Measurements from ENCODE around the gene RUFY4.
"Not testable (repeated sequence)": the region's sequence is repeated elsewhere in the genome, so short reads cannot be mapped to it uniquely, and the experiment has no call there.

Gene RUFY4

DNA sequence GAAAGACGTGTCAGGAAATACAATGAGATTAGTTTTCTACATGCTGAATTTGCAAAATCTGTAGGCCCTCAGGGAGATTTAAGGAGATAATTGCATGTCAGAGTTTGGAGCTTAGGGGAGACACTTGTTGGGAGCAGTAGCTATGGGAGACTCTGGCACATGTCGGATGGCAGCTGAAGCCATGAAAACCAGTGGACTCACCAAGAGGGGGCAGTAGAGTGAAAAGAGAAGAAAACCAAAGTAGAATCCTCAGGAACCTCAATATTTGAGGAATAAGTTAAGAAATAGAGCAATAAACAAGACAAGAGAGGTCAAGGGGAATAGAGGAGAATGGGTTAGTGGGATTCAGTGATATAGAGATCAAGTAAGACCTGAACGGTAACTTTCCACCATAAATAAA lies 24.8 kb downstream of the RUFY4 start:
- DNase-seq = no peak

DNA sequence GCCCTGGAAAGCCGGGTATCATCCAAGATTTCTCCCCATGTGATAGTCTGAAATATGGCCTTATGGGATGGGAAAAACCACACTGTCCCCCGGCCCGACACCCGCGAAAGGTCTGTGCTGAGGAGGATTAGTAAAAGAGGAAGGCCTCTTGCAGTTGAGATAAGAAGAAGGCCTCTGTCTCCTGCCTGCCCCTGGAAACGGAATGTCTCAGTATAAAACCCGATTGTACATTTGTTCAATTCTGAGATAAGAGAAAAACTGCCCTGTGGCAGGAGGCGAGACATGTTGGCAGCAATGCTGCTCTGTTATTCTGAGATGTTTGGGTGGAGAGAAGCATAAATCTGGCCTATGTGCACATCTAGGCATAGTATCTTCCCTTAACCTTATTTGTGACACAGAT lies 26.8 kb downstream of the RUFY4 start:
- no peak for DNase-seq

DNA sequence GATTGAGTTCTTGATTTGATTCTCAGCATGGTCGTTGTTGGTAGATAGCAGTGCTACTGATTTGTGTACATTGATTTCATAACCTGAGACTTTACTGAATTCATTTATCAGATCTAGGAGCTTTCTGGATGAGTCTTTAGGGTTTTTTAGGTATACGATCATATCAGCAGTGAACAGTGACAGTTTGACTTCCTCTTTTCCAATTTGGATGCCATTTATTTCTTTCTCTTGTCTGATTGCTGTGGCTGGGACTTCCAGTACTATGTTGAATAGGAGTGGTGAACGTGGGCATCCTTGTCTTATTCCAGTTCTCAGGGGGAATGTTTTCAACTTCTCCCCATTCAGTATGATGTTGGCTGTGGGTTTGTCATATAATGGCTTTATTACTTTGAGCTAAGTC lies 28.9 kb downstream of the RUFY4 start:
- no peak for DNase-seq

DNA sequence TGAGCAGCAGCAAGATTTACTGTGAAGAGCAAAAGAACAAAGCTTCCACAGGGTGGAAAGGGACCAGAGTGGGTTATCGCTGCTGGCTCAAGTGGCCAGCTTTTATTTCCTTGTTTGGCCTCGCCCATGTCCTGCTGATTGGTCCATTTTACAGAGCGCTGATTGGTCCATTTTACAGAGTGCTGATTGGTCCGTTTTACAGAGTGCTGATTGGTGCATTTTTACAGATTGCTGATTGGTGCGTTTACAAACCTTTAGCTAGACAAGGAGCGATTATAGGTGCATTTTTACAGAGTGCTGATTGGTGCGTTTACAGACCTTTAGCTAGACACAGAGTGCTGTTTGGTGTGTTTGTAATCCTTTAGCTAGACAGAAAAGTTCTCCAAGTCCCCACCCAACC lies 39.8 kb downstream of the RUFY4 start:
- not testable (repeated sequence) for DNase-seq

DNA sequence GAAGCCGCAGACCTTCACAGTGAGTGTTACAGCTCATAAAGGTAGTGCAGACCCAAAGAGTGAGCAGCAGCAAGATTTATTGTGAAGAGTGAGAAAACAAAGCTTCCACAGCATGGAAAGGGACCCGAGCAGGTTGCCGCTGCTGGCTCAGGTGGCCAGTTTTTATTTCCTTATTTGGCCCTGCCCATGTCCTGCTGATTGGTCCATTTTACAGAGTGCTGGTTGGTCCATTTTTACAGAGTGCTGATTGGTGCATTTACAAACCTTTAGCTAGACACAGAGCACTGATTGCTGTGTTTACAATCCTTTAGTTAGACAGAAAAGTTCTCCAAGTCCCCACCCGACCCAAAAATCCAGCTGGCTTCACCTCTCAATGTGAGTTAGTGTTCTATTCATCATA lies 52.7 kb downstream of the RUFY4 start:
- DNase-seq = not testable (repeated sequence)

DNA sequence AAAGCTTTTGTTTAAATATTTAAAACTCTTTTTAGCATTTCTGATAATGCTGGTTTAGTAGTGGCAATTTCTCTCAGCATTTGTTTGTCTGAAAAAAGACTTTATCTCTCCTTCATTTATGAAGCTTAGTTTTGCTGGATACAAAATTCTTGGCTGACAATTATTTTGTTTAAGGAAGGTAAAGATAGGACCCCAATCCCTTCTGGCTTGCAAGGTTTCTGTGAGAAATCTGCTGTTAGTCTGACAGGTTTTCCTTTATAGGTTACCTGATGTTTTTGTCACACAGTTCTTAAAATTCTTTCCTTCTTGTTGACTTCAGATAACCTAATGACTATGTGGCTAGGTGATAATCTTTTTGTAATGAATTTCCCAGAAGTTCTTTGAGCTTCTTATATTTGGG lies 53.2 kb downstream of the RUFY4 start:
- DNase-seq = not testable (repeated sequence)

DNA sequence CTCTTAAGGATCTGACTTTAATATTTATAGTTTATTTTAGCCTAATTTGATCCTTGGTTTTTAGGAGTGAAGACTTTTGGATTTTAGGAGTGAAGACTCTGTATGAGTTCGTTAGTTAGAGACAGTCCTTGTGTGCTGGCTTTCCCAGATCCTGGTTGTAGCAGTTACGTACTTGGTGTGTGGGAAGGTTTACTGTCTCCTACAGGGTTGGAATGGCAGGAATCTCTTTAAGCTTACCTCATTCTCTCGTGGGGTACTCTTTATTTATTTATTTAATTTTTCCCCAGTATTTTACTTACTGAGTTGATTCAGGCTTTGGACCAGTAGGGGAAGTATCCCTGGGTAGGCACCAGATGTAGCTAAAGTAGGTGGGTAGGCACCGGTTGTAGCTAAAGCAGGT lies 54.9 kb downstream of the RUFY4 start:
- no peak for DNase-seq

DNA sequence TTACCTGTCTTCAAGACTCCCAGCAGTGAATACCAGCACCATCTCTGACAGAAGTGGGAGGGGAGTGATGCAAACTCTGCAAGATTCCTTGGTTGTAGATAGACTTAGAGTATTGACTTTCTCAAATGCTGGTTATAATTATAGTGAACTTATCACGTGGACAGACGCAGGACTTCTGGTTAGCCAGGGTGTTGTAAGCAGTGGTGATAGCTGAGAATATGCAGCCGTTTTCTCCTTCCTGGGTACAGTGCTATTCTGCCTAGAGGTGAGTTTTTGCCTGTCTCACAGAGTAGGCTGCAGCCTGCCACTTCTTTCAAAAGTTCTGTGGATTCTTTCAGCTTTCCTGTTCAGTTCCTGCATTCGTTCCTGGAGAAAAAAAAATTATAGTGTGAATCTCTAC lies 56.0 kb downstream of the RUFY4 start:
- no peak for DNase-seq

DNA sequence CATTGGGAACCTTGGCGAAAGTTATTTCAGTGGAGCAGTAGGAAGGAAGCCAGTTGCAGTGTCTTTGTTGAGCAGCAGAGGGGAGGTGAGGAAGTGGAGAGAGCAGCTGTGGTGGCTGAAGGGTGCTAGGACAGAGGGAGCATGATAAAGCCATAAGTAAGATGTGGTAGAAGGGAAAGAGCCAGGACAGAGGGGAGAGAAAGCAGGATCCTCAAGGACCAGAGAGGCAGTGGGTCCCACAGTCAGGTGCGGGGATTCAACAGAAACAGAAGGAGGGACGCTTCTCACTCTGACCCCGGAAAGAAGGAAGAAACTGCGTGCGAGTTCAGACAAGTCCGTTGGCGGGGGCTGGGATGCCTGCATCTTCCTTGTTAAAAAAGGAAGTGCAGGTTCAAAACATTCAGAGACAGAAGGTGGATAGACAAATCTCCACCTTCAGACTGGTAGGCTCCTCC lies 56.6 kb downstream of the RUFY4 start, which contains the start of gene CXCR2:
Gene CXCR2 (plus strand): TSS at position 403 of the 455 bp plus-strand sequence. CDS start 8,774 bp downstream, outside the sequence.
- DNase-seq = no peak

DNA sequence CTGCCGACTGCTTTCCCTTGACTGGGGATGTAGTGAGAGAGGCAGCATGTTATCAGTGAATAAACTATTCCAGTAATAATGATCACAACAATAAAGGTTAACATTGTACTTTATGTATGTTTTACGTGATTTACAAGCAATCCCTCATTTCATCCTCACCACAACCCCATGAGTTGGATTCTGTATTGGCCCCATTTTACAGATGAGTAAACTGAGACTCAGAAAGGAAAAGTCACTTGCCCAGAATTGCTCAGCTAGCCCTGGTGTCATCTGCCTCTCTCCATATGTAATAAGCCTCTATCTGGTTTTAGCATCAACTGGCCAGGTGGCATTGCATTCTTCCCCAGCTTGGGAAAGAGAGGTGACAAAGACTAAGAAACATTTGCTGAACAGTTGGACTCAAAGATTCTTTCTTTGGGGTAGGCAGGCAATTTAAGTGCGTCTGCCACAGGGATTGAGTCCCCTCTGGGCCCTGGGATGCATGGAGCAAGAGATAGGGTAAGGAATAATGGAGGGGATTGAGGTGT lies 58.9 kb downstream of the RUFY4 start:
- DNase-seq = no peak

DNA sequence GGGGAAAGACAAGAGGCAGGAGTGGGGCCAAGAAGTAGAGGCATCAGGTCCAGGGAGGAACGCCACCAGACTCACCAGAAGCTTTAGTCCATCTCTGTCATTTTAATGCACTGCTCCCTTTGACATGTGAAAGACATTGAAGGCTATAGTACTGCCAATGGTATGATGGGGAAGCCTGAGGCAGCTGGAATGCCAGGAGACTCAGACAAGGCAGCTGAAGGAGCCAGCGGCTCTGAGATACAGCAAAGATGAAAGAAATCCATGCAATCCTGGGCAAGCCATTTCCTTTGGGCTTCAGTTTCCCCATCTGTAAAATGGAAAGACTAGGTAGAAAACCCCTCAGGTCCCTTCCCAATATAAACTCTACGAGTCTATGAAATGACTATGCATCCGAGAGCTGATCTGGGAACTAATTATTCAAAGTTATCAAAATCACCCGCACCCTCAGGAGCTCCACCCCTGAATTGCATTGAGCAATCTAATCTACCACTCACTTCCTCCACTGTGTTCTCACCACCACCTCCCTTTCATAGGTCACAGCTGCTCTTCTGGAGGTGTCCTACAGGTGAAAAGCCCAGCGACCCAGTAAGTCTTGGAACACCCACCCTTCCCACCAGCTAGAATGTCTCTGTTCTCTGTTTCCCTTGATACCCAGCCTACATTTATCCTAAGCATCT lies 59.9 kb downstream of the RUFY4 start:
- DNase-seq = no peak

DNA sequence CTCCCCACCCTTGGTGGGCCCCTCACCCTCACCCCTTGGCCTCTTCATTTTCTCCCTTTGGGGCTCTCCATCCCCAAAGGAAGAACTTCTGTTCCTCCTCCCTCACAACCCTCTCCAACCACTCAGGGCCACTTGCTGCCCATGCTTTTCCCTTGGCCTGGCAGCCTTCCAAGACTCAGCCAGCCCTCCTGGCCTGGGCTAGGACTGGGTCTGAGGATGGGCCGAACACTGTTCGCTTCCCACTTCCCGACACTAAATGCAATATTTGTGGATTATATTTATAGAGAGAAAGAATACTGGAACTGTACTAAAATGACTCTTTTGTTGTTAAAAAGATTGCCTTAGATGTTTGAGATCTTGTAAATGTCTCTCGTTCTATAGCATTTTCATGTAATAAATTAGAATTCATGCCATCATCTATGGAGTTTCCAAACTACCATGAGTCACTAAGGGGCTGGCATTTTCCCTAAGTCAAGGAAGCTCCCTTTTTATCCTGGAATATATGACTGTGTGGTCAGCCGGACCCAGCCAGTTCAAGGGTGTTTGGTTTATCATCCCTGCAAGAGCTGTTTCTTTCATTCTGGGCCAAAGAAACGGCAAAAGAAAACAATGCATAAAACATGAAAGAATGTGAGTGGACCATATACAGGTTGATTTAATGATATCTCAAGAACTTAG lies 60.5 kb downstream of the RUFY4 start:
- DNase-seq = no peak

DNA sequence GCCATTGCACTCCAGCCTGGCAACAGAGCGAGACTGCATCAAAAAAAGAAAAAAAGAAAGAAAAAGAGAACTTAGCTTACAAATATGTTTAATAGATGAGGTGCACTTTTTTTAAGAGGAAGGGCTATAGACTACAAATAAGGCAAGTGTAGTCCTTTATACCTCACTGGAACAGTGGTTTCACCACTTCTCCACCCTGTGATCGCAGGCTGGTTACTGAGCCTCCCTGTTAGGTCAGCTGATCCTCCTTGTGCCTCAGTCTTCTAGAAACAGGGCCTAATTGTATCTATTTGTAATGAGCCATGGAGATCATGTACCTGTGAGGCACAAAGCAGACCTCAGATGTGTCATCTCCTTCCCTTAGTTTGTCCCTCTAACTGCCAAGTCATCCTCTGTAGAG lies 61.3 kb downstream of the RUFY4 start:
- DNase-seq = no peak

DNA sequence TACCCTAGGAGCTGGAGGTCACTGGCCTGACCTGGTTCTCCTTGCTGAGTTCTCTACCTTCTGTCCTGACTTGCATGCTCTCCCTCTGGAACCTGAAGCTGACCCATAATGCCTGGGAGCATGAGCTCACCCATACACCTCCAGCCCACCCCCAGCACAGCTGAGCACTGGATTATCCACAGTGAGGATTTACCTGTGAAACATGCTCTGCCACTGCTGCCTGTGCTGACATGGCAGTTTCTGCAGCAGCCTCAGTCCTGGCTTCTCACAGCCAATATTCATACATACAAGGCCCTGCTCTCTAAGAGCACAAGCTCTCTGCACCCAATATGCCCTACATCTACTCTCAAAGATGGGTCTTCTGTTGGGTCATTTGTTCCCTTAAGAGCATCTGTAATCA lies 61.8 kb downstream of the RUFY4 start:
- no peak for DNase-seq

DNA sequence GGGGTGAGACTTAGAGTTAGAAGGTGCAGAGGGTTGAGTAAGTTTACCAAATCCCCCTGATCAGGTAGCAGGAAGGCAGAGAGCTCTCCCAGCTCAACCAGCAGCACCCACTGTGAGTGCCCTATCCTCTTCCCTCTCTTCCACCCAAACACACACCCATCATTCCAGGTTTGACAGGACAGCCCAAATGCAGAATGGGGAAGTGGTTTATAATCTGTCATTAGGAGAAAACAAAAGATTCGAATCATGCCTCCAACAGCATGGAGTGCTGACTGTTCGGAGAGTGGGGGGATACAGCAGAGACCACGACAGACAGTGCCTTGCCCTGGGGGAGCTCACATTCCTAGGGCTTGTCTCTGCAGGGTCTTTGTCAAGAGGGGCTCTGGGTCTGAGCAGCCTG lies 68.5 kb downstream of the RUFY4 start:
- no peak for DNase-seq

DNA sequence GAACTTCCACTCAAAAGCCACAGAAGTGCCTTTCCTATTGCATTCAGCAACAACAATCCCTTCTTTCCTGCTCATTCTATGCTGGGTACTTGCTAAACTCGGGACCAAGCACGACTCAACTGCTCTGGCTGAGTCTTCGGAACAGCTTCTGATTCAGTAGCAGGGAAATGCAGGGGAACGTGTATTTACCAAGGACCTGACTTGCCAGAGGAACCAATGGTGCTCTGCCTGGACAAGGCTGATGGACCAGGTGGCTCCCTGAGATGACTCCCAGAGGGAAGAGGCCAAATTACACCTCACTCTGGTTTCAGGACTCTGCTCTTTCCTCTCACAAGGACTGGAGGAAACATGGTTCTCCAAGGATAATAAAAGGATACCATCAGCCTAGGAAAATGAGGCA lies 69.0 kb downstream of the RUFY4 start:
- DNase-seq = no peak
